Mucosa of gallbladder (tissue), 1 donor: ENCODE results near the gene ITPKB. TPM values are rescaled to one million over a fixed set of nuclear protein-coding genes. Genes with fewer than 3 reads are reported as not detected.

ENCODE experiments used
- total RNA-seq: library from RNA; stranded (reverse); gene quantifications from one replicate; pipeline ENCODE4 v1.2.1, GENCODE V29; 2021
- donor health status: DM: no; HTN: no; CAD: no.

The ITPKB gene
- total RNA-seq, 1 donor from 2014 or later, result 30.6 TPM

Other genes with a start within 250 kb of the ITPKB start
- gene STUM, start 190.5 kb downstream of the ITPKB start, total RNA-seq, result 0.86 TPM
- 35.2 TPM for gene PSEN2, start 131.3 kb upstream of the ITPKB start, total RNA-seq
- 109 TPM for gene COQ8A, start 201.0 kb upstream of the ITPKB start, total RNA-seq